Activated naive CD4-positive, alpha-beta T cell (primary cell): ENCODE measurements around the gene CLEC2B.
"Not testable (repeated sequence)": the region's sequence is repeated elsewhere in the genome, so short reads cannot be mapped to it uniquely, and the experiment has no call there.

Experiments used
- DNase-seq, 4 experiments: peaks; one replicate each; lab custom pipeline; 2025; lab: John Stamatoyannopoulos, UW

Gene CLEC2B

DNA sequence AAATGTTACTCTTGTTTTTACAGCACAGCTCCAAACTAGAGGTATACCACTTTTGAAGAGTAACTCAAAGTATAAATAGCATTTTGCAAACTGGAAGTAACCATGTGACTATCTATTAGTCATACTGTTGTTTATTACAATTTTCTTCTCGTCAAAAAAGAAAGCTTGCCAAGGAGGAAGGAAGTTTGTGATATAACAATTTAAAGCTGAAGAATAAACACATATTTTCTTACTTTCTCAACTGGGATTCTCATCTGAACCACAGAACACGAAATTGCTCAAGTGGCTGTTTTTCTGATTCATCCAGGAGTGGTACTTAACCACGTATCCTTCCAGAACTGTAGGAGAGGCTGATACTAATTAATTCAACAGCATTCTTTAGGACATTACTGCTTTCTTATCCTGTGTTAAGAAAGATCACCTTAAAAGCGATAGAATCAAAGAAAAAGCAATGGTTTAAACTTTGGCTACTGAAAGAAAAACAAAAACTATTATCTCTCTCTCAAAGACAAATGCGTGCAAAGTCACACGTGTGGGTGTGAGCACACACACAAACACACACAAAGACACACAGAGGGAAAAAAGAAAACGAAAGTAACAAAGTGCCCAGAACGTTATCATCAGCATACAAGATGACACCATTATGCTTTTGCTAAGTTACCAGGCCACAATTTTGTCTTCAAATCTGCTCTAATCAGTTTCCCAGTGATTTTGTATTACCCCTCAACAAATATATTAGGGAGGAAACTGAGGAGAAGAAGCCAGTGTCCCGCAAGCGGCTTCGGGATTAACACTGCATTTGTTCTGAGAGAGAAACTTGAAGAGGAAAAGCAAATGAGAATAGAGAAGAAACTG is at the start of gene CLEC2B:
Gene CLEC2B (minus strand): TSS at position 48 of the 855 bp plus-strand sequence.
- DNase-seq = no peak

DNA sequence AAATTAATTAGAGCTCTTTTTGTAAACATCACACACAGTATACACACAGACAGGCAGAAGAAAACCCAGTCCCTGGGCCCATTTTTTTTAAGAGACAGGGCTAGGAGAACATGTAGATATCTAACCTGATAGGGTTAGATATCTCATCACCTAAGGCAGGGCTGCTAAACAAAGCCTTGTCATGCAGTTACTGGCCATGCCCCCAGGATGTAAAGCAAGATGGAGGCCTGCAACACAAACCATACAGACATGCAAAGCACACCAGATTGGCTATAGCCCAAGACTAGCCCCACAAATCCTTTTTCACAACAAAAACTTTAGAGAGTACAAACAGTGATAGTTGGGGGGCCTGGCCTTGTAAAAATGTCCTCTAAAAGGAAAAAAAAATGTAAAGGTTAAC is 42.6 kb upstream of the CLEC2B start:
- no peak for DNase-seq

DNA sequence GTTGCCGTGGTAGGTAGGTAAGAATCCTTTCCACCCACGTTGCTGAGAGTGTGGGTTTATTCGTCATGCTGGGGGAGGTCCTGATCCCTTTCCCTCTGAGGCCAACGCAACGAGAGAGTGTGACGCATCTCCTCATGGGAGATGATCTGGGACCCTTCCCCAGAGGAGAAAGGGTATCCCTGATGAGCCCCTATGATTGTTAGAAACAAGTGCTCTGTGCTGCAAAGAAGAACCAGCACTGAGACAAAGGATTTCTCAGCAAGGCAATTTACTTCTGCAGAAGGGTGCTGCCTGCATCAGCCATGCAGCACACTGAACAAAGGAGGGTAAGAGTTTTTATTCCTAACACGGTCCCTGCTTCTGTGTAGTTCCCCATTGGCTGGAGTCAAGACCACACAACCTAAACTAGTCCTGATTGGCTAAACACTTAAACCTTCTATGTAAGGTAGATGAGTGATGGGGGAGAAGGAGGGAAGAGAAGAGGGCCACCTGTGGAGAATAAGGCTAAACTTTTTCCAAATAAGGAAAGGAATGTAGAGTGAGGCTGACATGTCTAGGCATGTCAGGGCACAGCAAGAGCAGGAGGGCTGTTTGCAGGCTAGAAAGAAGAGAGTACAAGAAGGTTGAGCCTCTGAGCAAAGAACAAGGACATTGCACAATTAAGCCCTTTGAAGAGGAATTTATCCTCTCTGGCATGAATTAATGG is 41.7 kb upstream of the CLEC2B start:
- DNase-seq = no peak

DNA sequence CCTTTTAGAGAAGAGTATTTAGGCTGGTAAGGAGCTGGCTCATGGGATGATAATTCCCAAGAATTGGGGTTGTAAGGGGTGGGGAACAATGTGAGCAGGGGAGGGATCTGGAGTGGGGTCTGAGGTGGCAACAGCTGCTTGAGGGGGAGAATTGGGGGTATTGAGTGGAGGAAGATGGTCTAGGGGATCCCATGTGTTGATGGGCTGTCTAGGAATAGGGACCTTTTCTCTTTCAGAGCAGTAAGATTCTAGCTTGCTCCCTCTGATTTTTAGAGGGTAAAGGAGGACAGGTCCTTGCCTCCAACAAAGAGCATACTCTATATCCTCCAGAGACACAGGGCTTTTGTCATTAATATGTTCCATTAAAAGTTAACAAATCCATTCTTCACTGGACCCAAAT is 40.6 kb upstream of the CLEC2B start:
- no peak for DNase-seq

DNA sequence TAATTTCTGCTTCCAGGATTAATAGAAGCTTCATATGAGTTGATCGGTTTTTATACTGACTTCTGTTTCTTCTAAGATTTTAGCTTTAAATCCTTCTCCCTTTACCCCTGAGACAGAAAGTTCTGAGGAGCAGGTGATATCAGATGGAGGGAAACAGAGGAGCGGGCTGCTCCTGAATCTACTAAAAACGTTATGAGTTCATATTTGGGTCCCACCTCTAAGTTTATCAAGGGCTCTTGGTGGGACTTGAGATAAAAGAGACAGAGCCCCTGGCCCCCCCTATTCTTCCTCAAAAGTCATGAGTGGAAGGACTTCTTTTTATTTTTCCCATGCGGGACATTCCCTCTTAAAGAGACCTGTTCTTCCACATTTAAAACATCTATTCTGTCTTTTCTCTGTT is 39.2 kb upstream of the CLEC2B start:
- DNase-seq = no peak

DNA sequence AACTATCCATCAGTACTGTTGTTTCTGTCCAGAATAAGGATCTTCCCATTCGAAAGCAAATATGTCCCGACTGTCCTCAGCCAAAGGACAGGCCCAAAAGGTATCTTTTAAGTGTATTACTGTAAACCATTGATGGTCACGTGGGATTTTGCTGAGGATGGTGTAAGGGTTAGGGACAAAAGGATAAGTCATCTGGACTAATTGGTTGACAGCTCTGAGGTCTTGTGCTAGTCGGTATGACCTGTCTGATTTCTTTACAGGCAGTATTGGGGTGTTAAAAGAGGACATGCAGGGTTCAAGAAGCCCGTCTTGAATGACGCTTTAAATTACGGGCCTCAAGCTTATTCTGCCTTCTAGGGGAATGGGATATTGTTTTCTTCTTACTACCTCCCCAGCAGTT is 38.6 kb upstream of the CLEC2B start:
- no peak for DNase-seq

DNA sequence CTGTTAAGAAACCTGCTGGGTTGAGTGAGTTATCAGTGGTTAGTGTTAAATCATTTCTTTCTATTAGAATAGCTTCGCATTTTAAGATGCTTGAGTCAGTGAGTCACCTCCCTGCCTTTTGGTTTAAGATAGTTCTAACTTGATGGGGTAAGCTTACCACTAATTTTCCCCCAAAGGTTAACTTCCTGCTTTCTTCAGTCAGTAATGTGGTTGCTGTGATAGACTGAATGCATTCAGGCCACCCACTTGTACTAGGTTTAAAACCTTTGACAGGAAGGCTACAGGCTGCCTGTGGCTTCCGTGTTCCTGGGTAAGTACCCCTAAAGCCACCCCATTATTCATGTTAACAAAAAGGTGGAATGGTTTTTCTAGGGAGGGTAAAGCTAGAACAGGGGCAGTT is 37.7 kb upstream of the CLEC2B start:
- no peak for DNase-seq

DNA sequence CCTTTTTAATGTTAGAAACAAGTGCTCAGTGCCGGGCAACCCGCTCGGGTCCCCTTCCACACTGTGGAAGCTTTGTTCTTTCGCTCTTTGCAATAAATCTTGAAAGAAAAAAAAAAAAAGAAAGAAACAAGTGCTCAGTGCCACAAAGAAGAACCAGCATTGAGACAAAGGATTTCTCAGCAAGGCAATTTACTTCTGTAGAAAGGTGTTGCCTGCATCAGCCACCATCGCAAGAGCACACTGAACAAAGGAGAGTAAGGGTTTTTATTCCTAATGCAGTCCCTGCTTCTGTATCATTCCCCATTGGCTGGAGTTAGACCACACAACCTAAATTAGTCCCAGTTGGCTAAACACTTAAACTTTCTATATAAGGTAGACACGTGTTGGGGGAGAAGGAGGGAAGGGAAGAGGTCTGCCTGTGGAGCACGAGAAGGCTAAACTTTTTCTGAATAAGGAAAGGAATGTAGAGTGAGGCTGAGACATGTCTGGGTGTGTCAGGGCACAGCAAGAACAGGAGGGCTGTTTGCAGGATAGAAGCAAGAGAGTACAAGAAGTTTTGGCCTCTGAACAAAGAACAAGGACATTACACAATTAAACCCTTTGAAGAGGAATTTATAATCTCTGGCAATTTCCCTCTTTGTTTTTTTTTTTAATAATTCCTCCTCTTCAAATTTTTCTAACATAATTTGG is 33.5 kb upstream of the CLEC2B start:
- no peak for DNase-seq

DNA sequence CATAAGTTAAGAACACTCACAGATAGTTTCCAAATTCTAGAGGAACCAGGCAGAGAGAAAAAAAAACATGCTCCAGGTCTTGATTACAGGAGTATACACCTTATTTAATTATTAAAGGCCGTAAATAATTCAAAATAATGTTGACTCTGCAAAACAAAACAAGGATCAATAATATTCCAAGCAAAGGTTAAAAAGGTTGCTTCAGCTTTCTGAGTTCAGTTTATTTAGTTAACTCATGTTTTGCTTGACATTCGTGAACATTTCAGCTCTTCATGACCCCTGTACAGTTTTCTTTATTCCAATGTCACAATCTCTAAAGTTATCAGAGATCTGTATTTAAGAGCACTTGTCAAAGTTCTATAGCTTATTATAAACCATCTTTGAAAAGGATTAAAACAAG is 31.8 kb upstream of the CLEC2B start:
- no peak for DNase-seq

DNA sequence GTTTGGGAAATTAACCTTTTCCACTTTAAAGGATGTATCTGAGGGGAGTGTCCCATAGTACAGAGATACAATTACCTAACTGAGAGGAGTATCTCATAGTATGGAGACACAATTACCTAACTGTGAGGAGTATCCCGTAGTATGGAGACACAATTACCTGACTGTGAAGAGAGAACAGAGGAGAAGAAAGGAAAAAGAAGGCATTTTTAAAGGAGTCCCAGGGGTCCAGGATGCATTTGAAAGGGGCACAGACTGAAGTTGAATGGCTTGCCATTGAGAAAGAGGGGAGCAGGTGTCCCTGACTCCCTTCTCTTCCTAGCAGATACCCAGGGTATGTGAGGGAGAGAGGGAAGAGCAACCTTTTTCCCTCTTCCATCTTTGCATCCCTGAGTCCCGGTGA is 30.1 kb upstream of the CLEC2B start:
- DNase-seq = no peak

DNA sequence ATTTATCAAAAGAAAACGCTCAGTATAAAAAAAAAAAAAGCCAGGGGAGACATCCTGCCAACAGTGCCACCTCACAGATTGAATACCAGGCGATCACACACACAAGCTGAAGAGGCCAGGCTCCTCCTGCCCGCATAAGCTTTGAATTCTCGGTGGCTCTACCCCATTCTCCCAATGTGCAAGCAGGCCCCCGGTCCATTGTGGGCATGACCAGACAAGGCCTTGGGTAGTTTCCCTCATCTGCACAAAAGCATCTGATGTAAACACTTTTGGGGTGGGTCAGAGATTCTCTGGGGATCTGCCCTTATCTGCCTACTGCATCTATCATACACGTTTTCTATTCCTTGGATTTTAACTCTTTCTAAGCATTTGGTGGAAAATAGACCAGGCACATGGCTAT is 28.4 kb upstream of the CLEC2B start:
- no peak for DNase-seq

DNA sequence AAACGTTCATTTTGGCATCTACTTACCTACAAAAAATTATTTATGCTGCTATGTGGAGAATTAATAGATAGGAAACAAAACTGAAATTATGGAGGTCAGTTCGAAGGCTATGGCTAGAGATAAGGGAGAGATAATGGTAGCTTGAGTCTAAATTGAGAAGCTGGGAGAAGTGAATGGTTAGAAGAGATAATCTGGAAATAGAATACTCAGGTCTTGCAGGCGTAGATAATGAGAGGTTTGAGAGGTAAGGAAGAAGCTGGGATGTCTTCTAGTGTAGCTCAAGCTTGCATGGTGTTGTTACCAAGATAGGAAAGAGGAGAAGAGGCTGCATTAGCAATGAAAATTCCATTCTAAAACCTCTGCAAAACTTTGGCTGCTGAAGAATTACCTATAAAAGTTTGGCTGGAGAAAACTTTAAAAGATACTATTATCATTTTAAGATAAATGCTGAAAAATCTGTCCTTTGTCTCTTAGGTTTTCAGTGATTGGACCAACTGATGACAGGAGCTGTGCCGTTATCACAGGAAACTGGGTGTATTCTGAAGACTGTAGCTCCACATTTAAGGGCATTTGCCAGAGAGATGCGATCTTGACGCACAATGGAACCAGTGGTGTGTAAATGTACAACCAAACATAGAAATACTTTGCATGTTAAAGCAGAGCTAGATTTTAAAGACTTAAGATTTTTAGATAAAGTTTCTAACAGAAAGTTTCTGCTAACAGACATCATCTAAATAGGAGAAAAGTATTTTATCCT is 26.2 kb upstream of the CLEC2B start:
- DNase-seq = no peak

DNA sequence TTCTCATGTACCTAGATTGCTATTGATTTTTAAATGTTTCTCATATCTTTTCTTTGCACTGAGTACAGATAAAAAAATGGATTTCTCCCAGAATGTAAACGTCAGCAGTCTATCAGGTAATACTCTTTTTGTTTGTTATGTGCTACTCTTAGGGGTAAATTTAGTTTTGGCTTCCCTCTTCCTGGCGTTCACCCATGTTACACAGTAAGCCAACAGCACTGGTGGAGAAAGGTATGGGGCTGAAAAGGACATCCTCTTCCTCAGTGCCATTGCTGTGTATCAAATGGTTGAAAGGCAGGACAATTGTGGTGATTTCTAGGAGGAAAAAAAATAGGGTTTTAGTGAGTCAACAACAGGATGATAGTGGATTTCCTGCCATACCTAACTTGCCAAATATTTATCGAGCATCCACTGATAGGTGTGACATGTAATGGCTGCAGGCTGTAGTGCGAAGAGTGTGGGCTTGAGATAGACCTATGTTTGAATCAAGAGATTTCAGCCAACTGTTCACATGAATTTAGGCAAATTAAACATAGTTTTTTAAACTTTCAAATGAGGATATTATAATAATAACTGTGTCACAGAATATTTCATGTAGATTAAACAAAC is 19.6 kb upstream of the CLEC2B start:
- no peak for DNase-seq

DNA sequence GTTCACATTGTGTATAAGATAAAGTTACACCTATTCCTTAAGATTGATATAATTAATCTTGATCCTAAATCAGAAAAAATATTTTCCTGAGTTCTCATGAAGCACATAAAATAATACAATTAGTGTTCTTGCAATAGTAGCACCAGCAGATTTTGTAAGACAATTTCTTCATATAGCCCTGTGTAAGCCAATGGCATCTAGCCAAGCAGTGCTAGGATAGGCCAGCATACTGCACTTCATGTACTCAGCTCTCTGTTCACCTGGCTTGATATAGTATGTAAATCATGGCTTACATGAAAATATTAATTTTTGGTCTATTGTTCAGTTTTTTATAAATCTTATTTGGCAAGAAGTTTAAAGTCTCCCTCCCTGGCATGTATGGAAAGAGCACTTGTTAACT is 14.0 kb upstream of the CLEC2B start:
- no peak for DNase-seq

DNA sequence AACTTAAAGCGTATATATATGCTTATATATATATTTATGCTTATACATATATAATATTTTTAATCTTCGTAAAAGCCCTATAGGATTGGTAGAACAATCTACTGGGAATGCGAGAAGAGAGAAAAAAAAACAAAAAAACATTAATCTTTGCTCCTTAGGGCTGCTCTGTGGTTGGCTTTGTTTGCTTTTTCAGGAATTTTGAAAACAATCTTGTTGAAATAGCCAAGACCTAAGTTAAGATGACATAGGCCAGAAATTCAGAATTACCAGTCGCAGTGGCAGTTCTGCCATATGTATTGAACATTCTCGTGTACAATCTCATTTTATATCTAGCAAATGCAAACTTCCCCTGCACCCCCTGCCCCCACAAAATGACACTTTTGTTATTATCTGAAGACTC is 12.8 kb upstream of the CLEC2B start:
- no peak for DNase-seq

DNA sequence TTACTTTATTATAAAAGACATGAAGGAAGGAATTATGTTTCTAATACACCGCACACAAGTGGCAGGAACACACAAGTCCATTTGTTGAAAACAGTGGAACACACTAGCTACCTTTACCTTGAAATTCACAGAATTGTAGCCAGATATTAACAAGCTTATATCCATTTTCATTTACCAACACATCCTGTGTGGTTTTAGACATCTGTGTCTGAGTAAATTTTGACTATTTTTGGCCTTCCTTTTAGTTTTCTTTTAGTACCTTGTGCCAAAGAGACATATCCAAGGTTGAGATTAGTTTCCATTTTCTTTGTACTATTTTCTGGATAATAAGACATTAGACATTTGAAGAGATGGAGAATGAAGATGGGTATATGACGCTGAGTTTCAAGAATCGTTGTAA is 12.1 kb upstream of the CLEC2B start, which contains the start of gene KLRF2:
Gene KLRF2 (plus strand): TSS at position 244 of the 400 bp plus-strand sequence. CDS start 107 bp downstream, at position 351.
- DNase-seq = no peak

DNA sequence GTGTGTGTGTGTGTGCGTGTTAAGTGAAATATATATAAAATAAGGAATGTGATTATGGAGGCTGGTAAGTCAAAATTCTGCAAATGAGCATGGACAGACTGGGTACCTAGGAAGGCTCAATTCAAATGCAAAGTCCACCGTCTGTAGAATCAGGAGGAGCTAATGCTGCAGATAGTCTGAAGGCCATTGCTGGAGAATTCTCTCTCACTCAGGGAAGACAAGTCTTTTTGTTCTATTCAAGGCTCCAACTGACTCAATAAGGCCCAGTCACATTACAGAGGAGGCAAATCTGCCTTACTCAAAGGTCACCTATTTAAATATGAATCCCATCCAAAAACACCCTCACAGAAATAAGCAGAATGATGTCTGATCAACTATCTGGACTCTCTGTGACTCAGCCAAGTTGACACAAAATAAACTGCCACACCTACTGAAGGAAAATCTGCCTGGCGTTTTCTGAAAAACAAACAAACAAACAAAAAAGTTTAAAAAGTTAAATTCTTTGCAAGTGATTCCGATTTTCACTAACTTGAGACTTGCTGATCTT is 11.5 kb upstream of the CLEC2B start:
- DNase-seq = no peak

DNA sequence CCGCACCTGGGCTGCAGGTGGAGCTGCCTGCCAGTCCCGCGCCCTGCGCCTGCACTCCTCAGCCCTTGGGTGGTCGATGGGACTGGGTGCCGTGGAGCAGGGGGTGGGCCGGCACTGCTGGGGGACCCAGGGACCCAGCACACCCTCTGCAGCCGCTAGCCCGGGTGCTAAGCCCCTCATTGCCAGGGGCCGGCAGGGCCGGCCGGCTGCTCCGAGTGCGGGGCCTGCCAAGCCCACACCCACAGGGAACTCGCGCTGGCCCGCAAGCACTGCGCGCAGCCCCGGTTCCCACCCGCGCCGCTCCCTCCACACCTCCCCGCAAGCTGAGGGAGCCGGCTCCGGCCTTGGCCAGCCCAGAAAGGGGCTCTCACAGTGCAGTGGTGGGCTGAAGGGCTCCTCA is 7.0 kb upstream of the CLEC2B start:
- DNase-seq = not testable (repeated sequence)

DNA sequence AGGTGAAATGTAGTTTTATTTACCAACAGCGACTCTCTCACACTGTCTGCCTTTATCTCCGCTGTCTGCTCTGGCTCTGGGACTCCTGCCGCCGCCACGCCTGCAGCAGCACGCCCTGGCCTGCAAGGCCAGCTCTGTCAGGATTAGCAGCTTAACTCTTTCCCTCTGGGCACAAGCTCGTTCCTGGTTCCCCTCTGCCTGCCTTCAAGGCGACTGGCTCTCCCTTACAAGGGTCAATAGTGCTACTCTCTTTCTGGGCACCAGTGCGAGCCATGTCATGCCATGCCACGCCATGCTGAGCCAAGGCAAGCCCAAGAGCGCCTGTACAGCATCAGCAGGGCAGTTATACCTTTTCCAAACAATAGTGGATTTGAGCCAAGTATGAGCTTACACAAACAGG is 3.6 kb upstream of the CLEC2B start:
- no peak for DNase-seq

DNA sequence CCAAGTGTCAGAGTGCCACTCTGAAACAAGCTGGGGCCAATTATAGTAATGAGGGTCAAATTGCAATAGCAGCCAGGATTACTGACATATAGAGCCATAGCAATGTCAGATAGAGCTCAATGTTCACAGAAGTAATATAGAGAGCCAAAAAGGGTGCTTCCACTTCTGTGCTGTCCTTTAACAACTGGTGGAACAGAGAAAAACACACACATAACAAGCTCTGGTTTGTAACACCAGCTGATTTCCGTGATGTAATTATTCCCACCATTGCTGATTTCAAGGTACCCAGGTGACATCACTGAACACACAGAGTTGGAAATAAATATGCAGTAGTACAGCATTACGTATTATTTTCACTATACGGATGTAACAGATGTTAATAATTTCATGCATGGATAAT is 3.0 kb upstream of the CLEC2B start:
- DNase-seq = no peak

DNA sequence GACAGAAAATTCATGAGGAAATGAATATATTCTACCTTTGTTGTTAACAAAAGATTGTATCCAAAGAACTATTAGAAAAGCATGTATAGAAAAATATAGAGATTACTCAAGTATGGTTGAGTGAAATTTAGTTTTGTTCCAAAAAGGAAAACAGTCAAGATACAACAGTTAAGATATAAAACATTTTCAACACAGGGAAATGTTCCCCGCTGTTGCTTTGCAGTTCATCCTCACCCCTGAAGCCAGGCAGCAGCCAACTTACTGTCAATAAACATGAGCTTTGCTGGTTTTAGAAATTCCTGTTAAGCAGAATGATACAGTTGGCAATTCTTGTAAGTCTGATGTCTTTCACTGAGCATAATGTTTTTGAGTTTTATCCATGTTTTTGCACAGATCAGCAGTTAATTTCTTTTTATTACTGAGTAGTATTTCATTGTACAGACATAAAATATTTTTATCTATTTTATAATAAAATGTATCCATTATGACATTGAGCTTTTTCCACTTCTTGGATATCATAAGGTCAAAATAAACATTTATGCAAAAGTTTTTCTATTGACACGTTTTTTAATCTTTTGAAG is 1.2 kb upstream of the CLEC2B start:
- no peak for DNase-seq
